ENCODE results near the gene SETX.

DNA sequence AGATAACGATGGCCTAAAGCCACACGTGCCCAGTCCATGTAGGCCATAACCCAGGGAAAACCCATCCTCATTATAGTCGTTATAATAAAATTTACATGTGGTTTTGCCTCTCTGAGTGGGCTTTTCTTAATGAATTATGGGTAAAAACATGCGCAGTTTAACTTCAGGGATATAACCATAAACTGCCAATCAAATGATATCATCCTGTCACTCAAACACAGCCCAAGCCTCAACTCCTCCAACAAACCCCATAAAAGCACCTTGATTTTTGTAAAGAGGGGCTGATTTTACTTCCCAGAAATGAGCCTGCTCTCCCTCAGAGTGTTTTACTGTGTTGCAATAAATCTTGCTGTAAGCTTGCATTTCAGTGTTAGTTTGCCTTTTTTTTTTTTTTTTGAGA is 15.8 kb upstream of the SETX start:
- TF ChIP-seq POLR2A (IDR thresholded peaks at IDR 0.05; ENCODE audit: low read length) (no peak), GATA1 (IDR thresholded peaks at IDR 0.05; ENCODE audit: low read depth, low read length) (no peak)

Measured in erythroblast (primary cell).